Measurements from ENCODE around the gene RBM10. TPM values are rescaled to one million over a fixed set of nuclear protein-coding genes. Genes with fewer than 3 reads are reported as not detected.

RBM10 gene
- total RNA-seq, 1 experiment from 2014 or later: 80.9 TPM

DNA sequence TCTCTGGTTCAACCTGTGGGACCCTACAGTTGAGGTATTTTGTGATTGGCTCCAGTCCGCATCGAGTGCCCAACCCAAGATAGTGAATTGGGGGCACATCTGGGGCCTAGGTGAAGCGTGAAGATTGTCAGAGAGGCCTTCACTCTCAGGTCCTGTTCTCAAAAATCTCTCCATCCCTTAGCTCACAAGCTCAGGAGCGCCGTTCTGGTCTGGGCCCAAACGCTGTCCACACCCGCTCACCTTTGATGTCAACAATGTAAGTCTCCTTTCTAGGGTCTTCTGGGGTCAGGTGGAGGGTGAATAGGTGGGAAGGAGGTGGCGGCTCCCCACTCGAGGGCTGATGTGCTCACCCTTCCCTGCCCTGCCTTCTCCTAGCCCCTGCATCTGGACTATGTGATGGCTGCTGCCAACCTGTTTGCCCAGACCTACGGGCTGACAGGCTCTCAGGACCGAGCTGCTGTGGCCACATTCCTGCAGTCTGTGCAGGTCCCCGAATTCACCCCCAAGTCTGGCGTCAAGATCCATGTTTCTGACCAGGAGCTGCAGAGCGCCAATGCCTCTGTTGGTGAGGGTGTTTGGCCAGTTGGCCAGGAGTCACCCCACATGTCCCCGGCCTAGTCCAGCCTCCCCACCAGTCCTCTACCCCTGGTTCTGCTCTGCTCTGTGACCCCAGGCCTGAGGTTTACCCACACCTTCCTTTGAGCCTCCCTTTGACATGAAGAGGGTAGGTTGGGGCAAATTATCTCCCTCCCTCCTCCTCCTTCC, 65.8 kb downstream of the RBM10 start:
- TF ChIP-seq, protein P1, sequence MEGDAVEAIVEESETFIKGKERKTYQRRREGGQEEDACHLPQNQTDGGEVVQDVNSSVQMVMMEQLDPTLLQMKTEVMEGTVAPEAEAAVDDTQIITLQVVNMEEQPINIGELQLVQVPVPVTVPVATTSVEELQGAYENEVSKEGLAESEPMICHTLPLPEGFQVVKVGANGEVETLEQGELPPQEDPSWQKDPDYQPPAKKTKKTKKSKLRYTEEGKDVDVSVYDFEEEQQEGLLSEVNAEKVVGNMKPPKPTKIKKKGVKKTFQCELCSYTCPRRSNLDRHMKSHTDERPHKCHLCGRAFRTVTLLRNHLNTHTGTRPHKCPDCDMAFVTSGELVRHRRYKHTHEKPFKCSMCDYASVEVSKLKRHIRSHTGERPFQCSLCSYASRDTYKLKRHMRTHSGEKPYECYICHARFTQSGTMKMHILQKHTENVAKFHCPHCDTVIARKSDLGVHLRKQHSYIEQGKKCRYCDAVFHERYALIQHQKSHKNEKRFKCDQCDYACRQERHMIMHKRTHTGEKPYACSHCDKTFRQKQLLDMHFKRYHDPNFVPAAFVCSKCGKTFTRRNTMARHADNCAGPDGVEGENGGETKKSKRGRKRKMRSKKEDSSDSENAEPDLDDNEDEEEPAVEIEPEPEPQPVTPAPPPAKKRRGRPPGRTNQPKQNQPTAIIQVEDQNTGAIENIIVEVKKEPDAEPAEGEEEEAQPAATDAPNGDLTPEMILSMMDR (conservative IDR thresholded peaks at IDR 0.05; ENCODE audit: low read depth, low read length): no peak
- no peak for TF ChIP-seq EZH2 (IDR thresholded peaks at IDR 0.05; ENCODE audit: borderline replicate concordance, low read depth, low read length, poor library complexity, severe bottlenecking)
- intact Hi-C loops (cut with micrococcal nuclease; ENCODE audit: unreplicated experiment): no loop called here
- ChIA-PET CTCF (no interaction called here), POLR2A (ENCODE audit: low non-redundant PET) (no interaction called here)
- Histone ChIP-seq H3K4me1 (ENCODE audit: insufficient read depth, low read length, poor library complexity, severe bottlenecking) (no peaks in the 10 kb centered on the region), H3K4me3 (ENCODE audit: low read depth, low read length, poor library complexity, severe bottlenecking) (no peak overlapping the region), H3K36me3 (ENCODE audit: insufficient read depth, low read length, poor library complexity, severe bottlenecking) (peaks cover 98% of the 10 kb centered on the region), H3K27ac (ENCODE audit: low read depth, low read length, poor library complexity, severe bottlenecking) (no peak overlapping the region), H3K27me3 (replicated peaks; ENCODE audit: insufficient read depth, low read depth, low read length, poor library complexity) (no peaks in the 10 kb centered on the region), H3K9me3 (ENCODE audit: low read depth, low read length, poor library complexity, severe bottlenecking) (no peaks in the 10 kb centered on the region)
- BruUV-seq (replicated peaks): no TSS peak
- DNase-seq (ENCODE audit: low spot score): no peak

DNA sequence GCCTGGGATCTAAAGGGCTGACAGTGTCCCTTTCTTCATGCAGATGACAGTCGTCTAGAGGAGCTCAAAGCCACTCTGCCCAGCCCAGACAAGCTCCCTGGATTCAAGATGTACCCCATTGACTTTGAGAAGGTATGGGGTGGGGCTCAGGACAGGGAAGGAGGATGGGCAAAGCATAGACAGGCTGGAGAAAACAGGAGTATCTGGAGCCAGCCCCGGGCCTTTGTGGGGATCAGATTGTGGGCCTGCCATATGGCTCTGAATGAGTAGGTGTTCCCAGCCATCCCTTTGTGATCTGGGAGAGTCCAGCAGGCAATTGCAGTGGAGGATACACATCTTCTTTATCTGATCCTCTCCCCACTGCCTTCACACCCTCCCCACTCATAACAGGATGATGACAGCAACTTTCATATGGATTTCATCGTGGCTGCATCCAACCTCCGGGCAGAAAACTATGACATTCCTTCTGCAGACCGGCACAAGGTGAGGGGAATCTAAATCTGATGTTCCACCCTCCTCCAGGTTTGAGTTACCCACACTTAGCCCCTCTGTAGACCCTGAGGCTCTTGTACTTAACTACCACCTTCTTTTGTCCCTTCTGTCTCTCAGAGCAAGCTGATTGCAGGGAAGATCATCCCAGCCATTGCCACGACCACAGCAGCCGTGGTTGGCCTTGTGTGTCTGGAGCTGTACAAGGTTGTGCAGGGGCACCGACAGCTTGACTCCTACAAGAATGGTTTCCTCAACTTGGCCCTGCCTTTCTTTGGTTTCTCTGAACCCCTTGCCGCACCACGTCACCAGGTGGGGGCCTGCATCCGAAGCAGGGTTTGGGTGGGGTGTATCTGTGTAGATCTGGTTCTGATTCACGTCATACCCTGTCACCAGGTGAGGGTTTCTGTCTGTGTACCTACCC, 67.6 kb downstream of the RBM10 start:
- TF ChIP-seq EZH2 (IDR thresholded peaks at IDR 0.05; ENCODE audit: borderline replicate concordance, low read depth, low read length, poor library complexity, severe bottlenecking): no peak
- TF ChIP-seq, protein P1 (conservative IDR thresholded peaks at IDR 0.05; ENCODE audit: low read depth, low read length): no peak
- H3K27me3 ChIP-seq (replicated peaks; ENCODE audit: insufficient read depth, low read depth, low read length, poor library complexity): no peaks in the 10 kb centered on the region
- ChIA-PET POLR2A (ENCODE audit: low non-redundant PET) (no interaction called here), CTCF (no interaction called here)
- H3K9me3 ChIP-seq (ENCODE audit: low read depth, low read length, poor library complexity, severe bottlenecking): no peaks in the 10 kb centered on the region
- H3K36me3 ChIP-seq (ENCODE audit: insufficient read depth, low read length, poor library complexity, severe bottlenecking): peaks cover 89% of the 10 kb centered on the region
- H3K4me1 ChIP-seq (ENCODE audit: insufficient read depth, low read length, poor library complexity, severe bottlenecking): peaks cover 8% of the 10 kb centered on the region
- H3K27ac ChIP-seq (ENCODE audit: low read depth, low read length, poor library complexity, severe bottlenecking): no peak overlapping the region
- H3K4me3 ChIP-seq (ENCODE audit: low read depth, low read length, poor library complexity, severe bottlenecking): no peak overlapping the region
- no peak for DNase-seq (ENCODE audit: low spot score)
- BruUV-seq (replicated peaks): no TSS peak
- intact Hi-C loops (cut with micrococcal nuclease; ENCODE audit: unreplicated experiment): no loop called here

DNA sequence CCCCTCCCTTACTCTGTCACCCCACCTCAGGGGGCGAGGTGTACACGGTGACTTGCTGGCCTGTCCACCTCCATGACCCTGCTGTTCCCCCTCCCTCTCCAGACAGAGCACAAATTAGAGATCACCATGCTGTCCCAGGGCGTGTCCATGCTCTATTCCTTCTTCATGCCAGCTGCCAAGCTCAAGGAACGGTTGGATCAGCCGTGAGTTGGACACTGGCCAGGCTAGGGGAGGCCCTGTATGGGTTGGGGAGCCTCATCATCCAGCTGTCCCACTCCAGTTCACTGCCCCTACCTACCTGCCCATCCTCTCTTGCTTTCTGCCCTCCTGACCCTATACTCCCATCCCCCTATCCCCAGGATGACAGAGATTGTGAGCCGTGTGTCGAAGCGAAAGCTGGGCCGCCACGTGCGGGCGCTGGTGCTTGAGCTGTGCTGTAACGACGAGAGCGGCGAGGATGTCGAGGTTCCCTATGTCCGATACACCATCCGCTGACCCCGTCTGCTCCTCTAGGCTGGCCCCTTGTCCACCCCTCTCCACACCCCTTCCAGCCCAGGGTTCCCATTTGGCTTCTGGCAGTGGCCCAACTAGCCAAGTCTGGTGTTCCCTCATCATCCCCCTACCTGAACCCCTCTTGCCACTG, 69.5 kb downstream of the RBM10 start:
- no peak for DNase-seq (ENCODE audit: low spot score)
- BruUV-seq (replicated peaks): TSS peak; percentile 79
- H3K27ac ChIP-seq (ENCODE audit: low read depth, low read length, poor library complexity, severe bottlenecking): no peak overlapping the region
- no peak for TF ChIP-seq EZH2 (IDR thresholded peaks at IDR 0.05; ENCODE audit: borderline replicate concordance, low read depth, low read length, poor library complexity, severe bottlenecking)
- TF ChIP-seq, protein P1 (conservative IDR thresholded peaks at IDR 0.05; ENCODE audit: low read depth, low read length): no peak
- H3K27me3 ChIP-seq (replicated peaks; ENCODE audit: insufficient read depth, low read depth, low read length, poor library complexity): no peaks in the 10 kb centered on the region
- H3K9me3 ChIP-seq (ENCODE audit: low read depth, low read length, poor library complexity, severe bottlenecking): no peaks in the 10 kb centered on the region
- ChIA-PET CTCF (no interaction called here), POLR2A (ENCODE audit: low non-redundant PET) (no interaction called here)
- H3K4me3 ChIP-seq (ENCODE audit: low read depth, low read length, poor library complexity, severe bottlenecking): no peak overlapping the region
- intact Hi-C loops (cut with micrococcal nuclease; ENCODE audit: unreplicated experiment): no loop called here
- H3K36me3 ChIP-seq (ENCODE audit: insufficient read depth, low read length, poor library complexity, severe bottlenecking): peaks cover 70% of the 10 kb centered on the region
- H3K4me1 ChIP-seq (ENCODE audit: insufficient read depth, low read length, poor library complexity, severe bottlenecking): peaks cover 8% of the 10 kb centered on the region

Data from A673 (cell line).